GM19193 (cell line): ENCODE measurements around the gene IL2.

Source experiments
- POLR2A ChIP-seq: IDR thresholded peaks from 4 replicates; pipeline ENCODE4 v1.6.1; 2011; ENCODE audit not compliant: insufficient read depth, insufficient read length; ENCODE audit errors: extremely low read depth

The IL2 gene

DNA sequence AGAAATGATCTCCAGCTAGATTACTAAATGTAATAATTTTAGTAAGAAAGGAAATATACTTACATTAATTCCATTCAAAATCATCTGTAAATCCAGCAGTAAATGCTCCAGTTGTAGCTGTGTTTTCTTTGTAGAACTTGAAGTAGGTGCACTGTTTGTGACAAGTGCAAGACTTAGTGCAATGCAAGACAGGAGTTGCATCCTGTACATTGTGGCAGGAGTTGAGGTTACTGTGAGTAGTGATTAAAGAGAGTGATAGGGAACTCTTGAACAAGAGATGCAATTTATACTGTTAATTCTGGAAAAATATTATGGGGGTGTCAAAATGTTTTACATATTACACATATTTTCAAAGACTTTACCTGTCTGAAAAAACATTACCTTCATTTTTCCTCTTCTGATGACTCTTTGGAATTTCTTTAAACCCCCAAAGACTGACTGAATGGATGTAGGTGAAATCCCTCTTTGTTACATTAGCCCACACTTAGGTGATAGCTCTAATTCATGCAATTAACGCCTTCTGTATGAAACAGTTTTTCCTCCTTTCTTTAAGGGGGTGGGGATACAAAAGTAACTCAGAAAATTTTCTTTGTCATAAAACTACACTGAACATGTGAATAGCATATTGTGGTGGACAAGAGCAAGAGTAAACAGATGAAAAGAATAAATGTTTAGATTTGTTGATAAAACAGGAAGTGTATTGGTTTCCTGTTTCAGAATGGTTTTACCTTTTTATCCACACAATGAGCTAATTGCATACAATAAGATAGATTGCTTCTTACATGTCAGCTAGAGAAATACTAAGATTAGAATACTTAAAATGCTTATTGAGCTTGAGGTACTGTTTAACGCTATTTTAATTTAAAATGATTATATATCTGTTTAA is at the start of gene IL2:
TSS of gene IL2 (minus strand) at position 495 of the 886 bp plus-strand sequence. CDS start at position 210, 285 bp downstream.
- no peak for TF ChIP-seq POLR2A

DNA sequence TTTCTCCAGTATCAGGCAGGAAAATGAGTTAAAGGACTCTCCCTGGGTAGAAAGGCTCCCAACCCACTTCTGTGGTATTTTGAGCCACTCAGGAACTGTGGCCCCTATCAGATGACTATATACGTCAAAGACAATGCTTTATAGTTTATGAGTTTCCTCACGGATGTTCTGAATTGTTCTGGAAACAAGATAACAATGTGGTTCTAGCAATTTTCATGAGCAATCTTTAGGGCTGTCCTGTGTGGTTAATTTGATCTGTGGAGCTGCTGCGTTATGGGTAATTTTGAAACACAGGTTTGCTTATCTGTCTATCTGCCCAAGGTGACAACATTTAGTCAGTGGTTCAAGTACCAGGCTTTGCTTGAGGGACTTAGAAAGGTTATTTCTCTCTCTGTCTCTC is 46.7 kb upstream of the IL2 start:
- no peak for TF ChIP-seq POLR2A

DNA sequence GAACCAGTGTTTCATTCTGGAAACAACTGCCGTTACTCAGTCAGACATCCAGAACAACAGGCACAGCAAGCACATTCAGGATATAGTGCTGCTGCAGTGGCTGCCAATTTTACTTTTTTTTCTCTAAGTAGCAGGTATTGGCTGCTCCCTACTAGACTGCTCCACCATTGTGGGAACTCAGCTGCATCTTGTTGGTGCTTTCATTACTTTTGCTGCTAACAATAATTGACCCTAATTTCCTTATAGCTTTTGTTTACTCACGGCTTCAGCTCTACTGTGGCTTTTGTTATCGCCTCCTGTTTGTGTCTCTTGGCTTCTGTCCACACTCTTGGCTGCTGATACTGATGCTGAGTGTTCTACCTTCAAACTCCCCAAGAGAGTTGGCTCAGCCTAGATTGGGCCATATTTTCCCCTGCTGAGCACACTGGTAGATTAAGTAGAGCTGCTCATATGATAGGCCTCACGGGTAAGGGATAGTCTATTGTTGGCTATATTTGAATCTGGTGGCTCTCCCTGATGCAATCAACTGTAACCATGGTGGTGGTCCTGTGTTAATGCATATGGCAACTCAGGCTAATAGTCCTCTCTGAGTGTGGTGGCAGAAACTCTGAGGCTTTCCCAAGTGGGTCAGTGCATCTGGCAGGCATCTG is 44.5 kb upstream of the IL2 start:
- no peak for TF ChIP-seq POLR2A

- no peak for TF ChIP-seq POLR2A
Observed at GRCh38 chr4:122489061-122489460, 32.5 kb upstream of the IL2 start.

- no peak for TF ChIP-seq POLR2A
Observed at GRCh38 chr4:122483481-122483880, 27.0 kb upstream of the IL2 start.

DNA sequence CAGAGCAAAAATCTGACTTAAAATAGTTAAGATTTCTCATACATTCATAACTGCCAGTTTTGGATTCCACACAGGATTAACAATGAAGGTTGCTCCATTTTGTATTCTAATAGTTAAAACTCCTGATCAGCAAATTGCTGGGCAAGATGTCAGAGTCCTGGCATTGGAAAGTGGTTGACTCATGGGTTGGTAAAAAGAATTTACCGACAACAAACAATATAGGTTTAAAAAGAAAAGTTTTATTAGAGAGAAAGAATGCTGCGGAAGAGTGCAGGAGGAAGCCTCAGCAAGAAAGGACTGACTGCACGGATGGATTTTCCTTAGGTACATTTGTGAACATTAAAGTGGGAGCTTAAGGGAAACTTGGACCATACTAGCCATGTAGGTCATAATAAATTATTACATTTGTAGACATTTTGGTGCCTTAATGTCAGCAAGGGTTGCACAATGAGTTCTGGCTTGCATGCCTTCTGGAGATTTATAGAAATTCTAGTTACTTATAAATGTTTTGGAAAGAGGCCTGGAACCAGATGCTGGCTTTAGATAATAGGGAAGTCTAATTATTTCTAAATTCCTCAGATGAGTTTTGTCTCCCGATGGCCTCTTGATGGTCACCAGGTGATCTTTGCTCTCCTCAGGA is 25.4 kb upstream of the IL2 start:
- no peak for TF ChIP-seq POLR2A

DNA sequence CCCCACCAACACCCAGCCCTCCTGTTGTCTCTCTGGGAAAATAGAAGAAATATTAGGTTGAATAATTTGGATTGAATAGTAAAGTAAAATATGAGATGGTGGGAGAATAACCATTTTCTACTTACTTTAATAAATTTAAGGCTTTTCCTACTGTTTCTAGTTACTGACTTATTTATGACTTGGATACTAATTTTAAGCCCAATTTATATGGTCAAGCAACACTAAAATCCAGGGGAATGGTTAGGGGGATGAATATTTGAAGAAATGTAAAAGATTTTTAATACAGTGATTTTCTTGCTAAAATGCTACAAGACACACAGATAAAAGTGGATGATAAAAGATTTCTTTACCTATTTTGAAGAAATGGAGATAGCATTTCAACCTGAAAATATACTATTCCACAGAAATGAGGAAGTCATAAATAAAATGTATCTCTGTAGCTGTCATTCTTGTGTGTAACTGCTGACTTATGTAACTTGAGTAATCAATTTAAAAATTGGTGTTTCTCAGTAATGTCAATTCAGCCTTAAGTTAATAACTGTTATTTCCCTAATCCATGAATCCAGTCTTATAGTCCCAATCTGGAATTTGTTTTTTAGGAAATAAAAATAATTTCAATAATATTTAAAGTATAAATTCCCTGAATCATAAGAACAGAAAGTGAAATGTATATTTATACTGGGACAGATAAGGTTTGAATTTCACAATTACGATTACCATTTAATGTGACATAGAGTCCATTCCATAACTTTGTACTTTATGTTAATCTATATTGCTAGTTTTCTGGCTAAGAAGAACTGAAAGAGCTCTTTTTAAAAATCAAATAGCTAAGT is 24.3 kb upstream of the IL2 start:
- no peak for TF ChIP-seq POLR2A

- TF ChIP-seq POLR2A: no peak
Observed at GRCh38 chr4:122479935-122480416, 23.5 kb upstream of the IL2 start.

DNA sequence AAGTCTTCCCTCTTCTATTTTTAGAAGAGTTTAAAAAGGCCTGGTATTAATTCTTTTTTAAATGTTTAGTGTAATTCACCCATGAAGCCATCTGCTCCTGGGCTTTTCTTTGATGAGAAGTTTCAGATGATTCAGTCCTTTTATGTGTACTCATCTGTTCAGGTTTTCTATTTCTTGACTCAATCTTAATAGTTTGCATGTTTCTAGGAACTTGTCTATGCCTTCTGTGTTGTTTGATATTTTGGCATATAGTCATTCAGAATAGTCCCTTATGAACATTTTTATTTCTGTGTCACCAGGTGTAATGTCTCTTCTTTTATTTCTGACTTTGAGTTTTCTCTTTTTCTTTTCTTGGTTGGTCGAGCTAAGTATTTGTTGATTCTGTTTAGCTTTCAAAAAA is 20.2 kb upstream of the IL2 start:
- TF ChIP-seq POLR2A: no peak

- no peak for TF ChIP-seq POLR2A
Observed at GRCh38 chr4:122476126-122476525, 19.6 kb upstream of the IL2 start.

GRCh38 chr4:122475233-122475632 is 18.7 kb upstream of the IL2 start:
- TF ChIP-seq POLR2A: no peak

GRCh38 chr4:122469457-122469856 is 12.9 kb upstream of the IL2 start:
- no peak for TF ChIP-seq POLR2A

- no peak for TF ChIP-seq POLR2A
Observed at GRCh38 chr4:122458625-122459024, 2.1 kb upstream of the IL2 start.

GRCh38 chr4:122453384-122453995 is 3.0 kb downstream of the IL2 start:
- TF ChIP-seq POLR2A: no peak
